K562 (cell line): ENCODE data around the gene CCDC187. TPM values are rescaled to one million over a fixed set of nuclear protein-coding genes. Genes with fewer than 3 reads are reported as not detected.

Experiments
- CREBBP ChIP-seq: IDR thresholded peaks from one replicate; pipeline ENCODE4 v1.6.1; 2012; ENCODE audit warnings: low read depth, mild to moderate bottlenecking, control low read depth, inconsistent platforms, low read length
- DEAF1 ChIP-seq: fragments of 450-650 bp; formaldehyde crosslinking; IDR thresholded peaks from 2 replicates; pipeline ENCODE4 v1.4.0; 2020; ENCODE audit warnings: mild to moderate bottlenecking, moderate library complexity
- FOXJ3 ChIP-seq: sonication (generic); formaldehyde crosslinking; IDR thresholded peaks from 2 replicates; pipeline ENCODE4 v1.4.0; 2020; ENCODE audit warnings: mild to moderate bottlenecking, missing genetic modification reagents
- HEY1 ChIP-seq: fragments of 250-450 bp; sonication (Bioruptor Pico); IDR thresholded peaks from 2 replicates; pipeline ENCODE4 v1.5.0; 2020; ENCODE audit warnings: mild to moderate bottlenecking, moderate library complexity, borderline replicate concordance
- POLR2H ChIP-seq: IDR thresholded peaks from 2 replicates; pipeline ENCODE4 v1.6.1; 2016; ENCODE audit warnings: missing genetic modification characterization, low read depth, mild to moderate bottlenecking, control low read depth, missing compliant biosample characterization, moderate library complexity
- PTTG1 ChIP-seq: fragments of 450-650 bp; IDR thresholded peaks from 2 replicates; pipeline ENCODE4 v1.6.1; 2016; ENCODE audit warnings: low read depth, mild to moderate bottlenecking, missing genetic modification characterization, missing compliant biosample characterization
- TCF3 ChIP-seq: sonication (generic); formaldehyde crosslinking; IDR thresholded peaks from 2 replicates; pipeline ENCODE4 v1.4.0; 2020; ENCODE audit warnings: mild to moderate bottlenecking, missing genetic modification reagents
- TEAD4 ChIP-seq, 2 experiments: sonication (generic) in 1 of 2; formaldehyde crosslinking in 1 of 2; IDR thresholded peaks; 2 replicates each; pipeline versions ENCODE4 v1.6.1 to v1.8.0; 2012 to 2022; ENCODE audit warnings: borderline replicate concordance in 1 of 2, inconsistent platforms in 1 of 2, low read length in 1 of 2, mild to moderate bottlenecking in 1 of 2, missing genetic modification reagents in 1 of 2
- ZNF263 ChIP-seq: sonication (generic); formaldehyde crosslinking; IDR thresholded peaks from 2 replicates; pipeline ENCODE4 v1.8.0; 2022; ENCODE audit warnings: mild to moderate bottlenecking, missing genetic modification reagents, borderline replicate concordance
- ZNF431 ChIP-seq: sonication (generic); formaldehyde crosslinking; IDR thresholded peaks from 2 replicates; pipeline ENCODE4 v1.8.0; 2022; ENCODE audit warnings: mild to moderate bottlenecking, missing genetic modification reagents
- ZNF639 ChIP-seq, 2 experiments: fragments of 200-800 bp in 1 of 2; sonication (Bioruptor generic) in 1 of 2; sonication (generic) in 1 of 2; formaldehyde crosslinking in 1 of 2; IDR thresholded peaks in 1 of 2; conservative IDR thresholded peaks in 1 of 2; 2 replicates each; pipeline versions ENCODE4 v1.5.0 to v1.6.1; 2016 to 2020; ENCODE audit warnings: missing compliant biosample characterization in 1 of 2, missing genetic modification characterization in 1 of 2, missing genetic modification reagents in 1 of 2
- polyA plus RNA-seq, 8 experiments: library from polyadenylated mRNA; depleted of rRNA in 4 of 8; stranded (reverse) in 5 of 8; unstranded in 3 of 8; fragments of >200 nt; fragmentation: Nextera tagmentation in 2 of 8; fragmentation: Illumina TruSeq in 1 of 8; extraction: Ambion mirVana in 2 of 8; extraction: Trizol in 1 of 8; gene quantifications; 2 replicates each; pipeline versions ENCODE4 v1.2.1 to v1.2.3, GENCODE V29; 2011 to 2014; ENCODE audit warnings: inconsistent platforms in 1 of 8, missing spikeins in 1 of 8
- total RNA-seq, 7 experiments: library from RNA; depleted of rRNA in 6 of 7; stranded (reverse); fragments of >200 nt in 6 of 7; fragmentation: Illumina TruSeq in 2 of 7; extraction: Trizol in 2 of 7; gene quantifications; 2 replicates each; pipeline versions ENCODE4 v1.2.1 to v1.2.3, GENCODE V29; 2011 to 2021; ENCODE audit warnings: low replicate concordance in 1 of 7
- TF ChIP-seq, protein P1 (sequence below): fragments of 450-650 bp; IDR thresholded peaks from 2 replicates; pipeline ENCODE4 v1.6.1; 2018; ENCODE audit not compliant: partially characterized antibody
- TF ChIP-seq, protein P2 (sequence below): fragments of 450-650 bp; formaldehyde crosslinking; conservative IDR thresholded peaks from 2 replicates; pipeline ENCODE4 v1.4.0; 2022; ENCODE audit warnings: mild to moderate bottlenecking, missing genetic modification characterization
- TF ChIP-seq, protein P3 (sequence below): fragments of 450-650 bp; IDR thresholded peaks from one replicate; pipeline ENCODE4 v1.6.1; 2018; ENCODE audit warnings: mild to moderate bottlenecking, moderate library complexity; ENCODE audit not compliant: partially characterized antibody

The CCDC187 gene
- total and polyA plus RNA-seq, 9 of the 15 experiments (the other 6 are each of a cell fraction or from before 2014, with no cell fraction given), result not detected

DNA sequence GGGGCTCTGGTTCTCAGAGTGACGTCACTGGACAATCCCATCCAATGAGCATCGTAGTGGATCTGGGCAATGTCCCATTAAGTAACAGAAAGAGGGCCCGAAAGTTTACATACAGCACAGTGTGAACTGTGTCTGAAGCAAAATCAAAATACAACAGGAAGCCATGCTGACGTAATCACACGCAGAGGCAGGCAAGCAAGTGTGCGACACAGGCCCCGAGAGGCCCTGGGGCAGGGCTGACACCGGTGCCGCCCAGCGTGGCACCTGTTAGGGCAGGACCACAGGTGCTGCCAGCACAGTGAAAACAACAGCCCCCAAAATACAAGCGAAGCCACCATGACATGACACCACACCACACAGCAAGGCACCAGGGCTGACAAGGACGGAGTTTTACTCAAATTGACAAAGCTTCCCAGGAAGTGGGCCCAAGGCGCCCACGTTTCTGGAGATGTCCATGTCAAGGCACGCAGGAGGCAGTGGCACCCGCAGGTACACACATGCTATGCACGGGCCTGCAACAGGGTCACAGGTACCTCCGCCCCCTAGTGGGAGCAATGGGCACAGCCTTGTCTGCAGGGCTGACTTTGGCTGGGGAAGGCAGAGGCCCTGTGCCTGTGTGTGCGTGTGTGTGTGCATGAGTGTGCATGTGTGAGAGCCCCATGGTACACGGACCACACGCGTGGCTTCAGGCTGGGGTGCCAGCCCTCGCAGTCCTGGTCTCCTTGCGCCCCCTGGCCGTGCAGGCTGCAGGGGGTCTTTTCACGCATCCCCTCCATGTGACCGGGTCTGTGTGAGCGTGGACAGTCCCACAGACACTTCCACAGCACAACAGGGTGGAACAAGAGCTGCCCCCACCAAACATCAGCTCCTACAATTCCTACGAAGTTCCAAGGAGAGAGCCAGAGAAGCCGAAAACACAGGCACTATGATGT, 77.9 kb downstream of the CCDC187 start (continued):
- peak; percentile 49; the same call in 1 of the 2 replicates for TF ChIP-seq DEAF1
- TF ChIP-seq, protein P1, sequence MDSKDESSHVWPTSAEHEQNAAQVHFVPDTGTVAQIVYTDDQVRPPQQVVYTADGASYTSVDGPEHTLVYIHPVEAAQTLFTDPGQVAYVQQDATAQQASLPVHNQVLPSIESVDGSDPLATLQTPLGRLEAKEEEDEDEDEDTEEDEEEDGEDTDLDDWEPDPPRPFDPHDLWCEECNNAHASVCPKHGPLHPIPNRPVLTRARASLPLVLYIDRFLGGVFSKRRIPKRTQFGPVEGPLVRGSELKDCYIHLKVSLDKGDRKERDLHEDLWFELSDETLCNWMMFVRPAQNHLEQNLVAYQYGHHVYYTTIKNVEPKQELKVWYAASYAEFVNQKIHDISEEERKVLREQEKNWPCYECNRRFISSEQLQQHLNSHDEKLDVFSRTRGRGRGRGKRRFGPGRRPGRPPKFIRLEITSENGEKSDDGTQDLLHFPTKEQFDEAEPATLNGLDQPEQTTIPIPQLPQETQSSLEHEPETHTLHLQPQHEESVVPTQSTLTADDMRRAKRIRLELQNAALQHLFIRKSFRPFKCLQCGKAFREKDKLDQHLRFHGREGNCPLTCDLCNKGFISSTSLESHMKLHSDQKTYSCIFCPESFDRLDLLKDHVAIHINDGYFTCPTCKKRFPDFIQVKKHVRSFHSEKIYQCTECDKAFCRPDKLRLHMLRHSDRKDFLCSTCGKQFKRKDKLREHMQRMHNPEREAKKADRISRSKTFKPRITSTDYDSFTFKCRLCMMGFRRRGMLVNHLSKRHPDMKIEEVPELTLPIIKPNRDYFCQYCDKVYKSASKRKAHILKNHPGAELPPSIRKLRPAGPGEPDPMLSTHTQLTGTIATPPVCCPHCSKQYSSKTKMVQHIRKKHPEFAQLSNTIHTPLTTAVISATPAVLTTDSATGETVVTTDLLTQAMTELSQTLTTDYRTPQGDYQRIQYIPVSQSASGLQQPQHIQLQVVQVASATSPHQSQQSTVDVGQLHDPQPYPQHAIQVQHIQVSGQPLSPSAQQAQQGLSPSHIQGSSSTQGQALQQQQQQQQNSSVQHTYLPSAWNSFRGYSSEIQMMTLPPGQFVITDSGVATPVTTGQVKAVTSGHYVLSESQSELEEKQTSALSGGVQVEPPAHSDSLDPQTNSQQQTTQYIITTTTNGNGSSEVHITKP, result no peak
- no peak for TF ChIP-seq CREBBP
- no peak for TF ChIP-seq ZNF431 (CRISPR knock-in tag)
- TF ChIP-seq POLR2H, result no peak
- TF ChIP-seq TEAD4 (IDR thresholded peaks at IDR 0.05; ENCODE audit: low read length), result peak; percentile 58
- no peak for TF ChIP-seq TEAD4 (CRISPR knock-in tag; IDR thresholded peaks at IDR 0.05; ENCODE audit: borderline replicate concordance)
- TF ChIP-seq FOXJ3 (CRISPR knock-in tag), result no peak
- TF ChIP-seq TCF3 (CRISPR knock-in tag), result no peak
- no peak for TF ChIP-seq ZNF639 (CRISPR knock-in tag; conservative IDR thresholded peaks at IDR 0.05 in 1 of 2, IDR thresholded peaks at IDR 0.05 in 1 of 2)
- TF ChIP-seq, protein P2, sequence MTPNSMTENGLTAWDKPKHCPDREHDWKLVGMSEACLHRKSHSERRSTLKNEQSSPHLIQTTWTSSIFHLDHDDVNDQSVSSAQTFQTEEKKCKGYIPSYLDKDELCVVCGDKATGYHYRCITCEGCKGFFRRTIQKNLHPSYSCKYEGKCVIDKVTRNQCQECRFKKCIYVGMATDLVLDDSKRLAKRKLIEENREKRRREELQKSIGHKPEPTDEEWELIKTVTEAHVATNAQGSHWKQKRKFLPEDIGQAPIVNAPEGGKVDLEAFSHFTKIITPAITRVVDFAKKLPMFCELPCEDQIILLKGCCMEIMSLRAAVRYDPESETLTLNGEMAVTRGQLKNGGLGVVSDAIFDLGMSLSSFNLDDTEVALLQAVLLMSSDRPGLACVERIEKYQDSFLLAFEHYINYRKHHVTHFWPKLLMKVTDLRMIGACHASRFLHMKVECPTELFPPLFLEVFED (CRISPR knock-in tag), result 0 out of 2 replicates have a peak, but pooled peaks have one; percentile 51
- no peak for TF ChIP-seq HEY1
- no peak for TF ChIP-seq PTTG1 (tag)
- TF ChIP-seq ZNF263 (CRISPR knock-in tag), result no peak
- TF ChIP-seq, protein P3, sequence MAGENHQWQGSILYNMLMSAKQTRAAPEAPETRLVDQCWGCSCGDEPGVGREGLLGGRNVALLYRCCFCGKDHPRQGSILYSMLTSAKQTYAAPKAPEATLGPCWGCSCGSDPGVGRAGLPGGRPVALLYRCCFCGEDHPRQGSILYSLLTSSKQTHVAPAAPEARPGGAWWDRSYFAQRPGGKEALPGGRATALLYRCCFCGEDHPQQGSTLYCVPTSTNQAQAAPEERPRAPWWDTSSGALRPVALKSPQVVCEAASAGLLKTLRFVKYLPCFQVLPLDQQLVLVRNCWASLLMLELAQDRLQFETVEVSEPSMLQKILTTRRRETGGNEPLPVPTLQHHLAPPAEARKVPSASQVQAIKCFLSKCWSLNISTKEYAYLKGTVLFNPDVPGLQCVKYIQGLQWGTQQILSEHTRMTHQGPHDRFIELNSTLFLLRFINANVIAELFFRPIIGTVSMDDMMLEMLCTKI, result no peak
